NCI-H446 (cell line): Measurements from ENCODE around the gene UIMC1.

Source experiments
- DNase-seq, 2 experiments: peaks; one replicate each; lab custom pipeline; 2025; lab: John Stamatoyannopoulos, UW

Gene UIMC1

GRCh38 chr5:176952531-176953193, 53.9 kb downstream of the UIMC1 start:
- DNase-seq, result no peak

GRCh38 chr5:176948458-176948857, 58.1 kb downstream of the UIMC1 start:
- DNase-seq, result no peak

- DNase-seq, result no peak
These were observed 58.7 kb downstream of the UIMC1 start for GRCh38 chr5:176947847-176948246.

GRCh38 chr5:176944268-176944667, 62.3 kb downstream of the UIMC1 start:
- no peak for DNase-seq

- no peak for DNase-seq
These were observed 62.8 kb downstream of the UIMC1 start for GRCh38 chr5:176943816-176944215.

- no peak for DNase-seq
These were observed 64.6 kb downstream of the UIMC1 start for GRCh38 chr5:176941951-176942350.

GRCh38 chr5:176938472-176938871, 68.1 kb downstream of the UIMC1 start:
- DNase-seq, result no peak

- no peak for DNase-seq
These were observed 71.6 kb downstream of the UIMC1 start for GRCh38 chr5:176935017-176935416.

- DNase-seq, result no peak
These were observed 72.2 kb downstream of the UIMC1 start for GRCh38 chr5:176934309-176934930.

GRCh38 chr5:176929654-176930053, 76.9 kb downstream of the UIMC1 start:
- DNase-seq, result no peak

GRCh38 chr5:176927562-176927961, 79.0 kb downstream of the UIMC1 start:
- no peak for DNase-seq

- DNase-seq, result no peak
These were observed 83.8 kb downstream of the UIMC1 start for GRCh38 chr5:176922817-176923216.

- DNase-seq, result no peak
These were observed 84.9 kb downstream of the UIMC1 start for GRCh38 chr5:176921714-176922113.

GRCh38 chr5:176918613-176919012, 88.0 kb downstream of the UIMC1 start:
- DNase-seq, result no peak

- DNase-seq, result no peak
These were observed 90.2 kb downstream of the UIMC1 start for GRCh38 chr5:176916337-176916736.

GRCh38 chr5:176915906-176916305, 90.7 kb downstream of the UIMC1 start:
- DNase-seq, result no peak

- no peak for DNase-seq
These were observed 94.5 kb downstream of the UIMC1 start for GRCh38 chr5:176912115-176912514.

- DNase-seq, result no peak
These were observed 97.8 kb downstream of the UIMC1 start for GRCh38 chr5:176908675-176909368.

GRCh38 chr5:176906796-176907195, 99.8 kb downstream of the UIMC1 start:
- no peak for DNase-seq

GRCh38 chr5:176906126-176906525, 100.5 kb downstream of the UIMC1 start:
- no peak for DNase-seq

GRCh38 chr5:176904276-176904675, 102.3 kb downstream of the UIMC1 start:
- DNase-seq, result no peak

GRCh38 chr5:176902911-176903664, 103.5 kb downstream of the UIMC1 start:
- DNase-seq, result no peak
